ENCODE results near the gene DNASE1L2.
"Not testable (repeated sequence)": the region's sequence is repeated elsewhere in the genome, so short reads cannot be mapped to it uniquely, and the experiment has no call there.

The DNASE1L2 gene

DNA sequence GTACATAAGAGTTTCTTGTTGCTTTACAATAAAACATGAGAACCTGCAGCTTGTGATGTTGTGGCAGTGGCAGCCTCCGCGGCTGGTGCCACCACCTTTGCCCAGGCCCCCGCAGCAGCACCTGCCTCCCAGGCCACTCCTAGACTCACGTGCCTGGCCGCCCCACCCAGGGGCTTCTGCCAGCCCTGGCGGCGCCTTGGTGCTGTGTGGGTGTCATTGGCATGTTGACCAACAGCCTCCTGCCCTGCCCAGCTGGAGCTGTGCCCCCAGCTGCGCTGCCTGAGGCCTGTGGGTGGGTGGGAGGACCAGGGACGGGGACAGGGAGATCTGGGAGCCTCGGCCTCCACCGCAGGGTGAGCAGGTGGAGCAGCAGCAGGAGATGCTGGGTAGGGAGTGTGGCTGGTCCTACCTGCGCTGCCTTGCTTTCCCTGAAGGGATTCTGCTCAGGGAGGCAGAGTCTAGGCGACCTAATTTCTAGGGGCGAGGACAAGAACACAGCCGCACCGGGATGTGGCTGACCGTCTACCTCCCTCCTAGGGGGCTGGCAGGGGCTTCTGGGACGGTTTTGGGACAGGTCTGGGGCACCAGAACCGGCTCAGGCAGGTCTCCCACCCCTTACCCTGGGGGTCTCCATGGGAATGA, 428 bp upstream of the DNASE1L2 start:
- DNase-seq (ENCODE audit: insufficient read length, low spot score) (no peak), FAIRE-seq (no peak)

DNA sequence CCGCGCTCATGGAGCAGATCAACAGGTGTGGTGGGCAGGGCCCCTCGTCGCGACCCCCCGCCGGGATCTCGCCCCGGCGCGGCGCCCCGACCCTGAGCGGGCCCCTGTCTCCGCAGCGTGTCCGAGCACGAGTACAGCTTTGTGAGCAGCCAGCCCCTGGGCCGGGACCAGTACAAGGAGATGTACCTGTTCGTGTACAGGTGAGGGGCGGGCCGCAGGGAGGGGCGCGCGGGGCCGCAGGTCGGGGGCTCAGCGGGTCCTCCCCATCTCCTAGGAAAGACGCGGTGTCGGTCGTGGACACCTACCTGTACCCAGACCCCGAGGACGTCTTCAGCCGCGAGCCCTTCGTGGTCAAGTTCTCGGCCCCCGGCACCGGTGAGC, 848 bp downstream of the DNASE1L2 start:
- no peak for DNase-seq (ENCODE audit: insufficient read length, low spot score)

More for the DNA sequence above, 428 bp upstream of the DNASE1L2 start:
- TF ChIP-seq, protein P1, sequence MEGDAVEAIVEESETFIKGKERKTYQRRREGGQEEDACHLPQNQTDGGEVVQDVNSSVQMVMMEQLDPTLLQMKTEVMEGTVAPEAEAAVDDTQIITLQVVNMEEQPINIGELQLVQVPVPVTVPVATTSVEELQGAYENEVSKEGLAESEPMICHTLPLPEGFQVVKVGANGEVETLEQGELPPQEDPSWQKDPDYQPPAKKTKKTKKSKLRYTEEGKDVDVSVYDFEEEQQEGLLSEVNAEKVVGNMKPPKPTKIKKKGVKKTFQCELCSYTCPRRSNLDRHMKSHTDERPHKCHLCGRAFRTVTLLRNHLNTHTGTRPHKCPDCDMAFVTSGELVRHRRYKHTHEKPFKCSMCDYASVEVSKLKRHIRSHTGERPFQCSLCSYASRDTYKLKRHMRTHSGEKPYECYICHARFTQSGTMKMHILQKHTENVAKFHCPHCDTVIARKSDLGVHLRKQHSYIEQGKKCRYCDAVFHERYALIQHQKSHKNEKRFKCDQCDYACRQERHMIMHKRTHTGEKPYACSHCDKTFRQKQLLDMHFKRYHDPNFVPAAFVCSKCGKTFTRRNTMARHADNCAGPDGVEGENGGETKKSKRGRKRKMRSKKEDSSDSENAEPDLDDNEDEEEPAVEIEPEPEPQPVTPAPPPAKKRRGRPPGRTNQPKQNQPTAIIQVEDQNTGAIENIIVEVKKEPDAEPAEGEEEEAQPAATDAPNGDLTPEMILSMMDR (IDR thresholded peaks at IDR 0.05; ENCODE audit: insufficient read depth, missing control alignments) = no peak

DNA sequence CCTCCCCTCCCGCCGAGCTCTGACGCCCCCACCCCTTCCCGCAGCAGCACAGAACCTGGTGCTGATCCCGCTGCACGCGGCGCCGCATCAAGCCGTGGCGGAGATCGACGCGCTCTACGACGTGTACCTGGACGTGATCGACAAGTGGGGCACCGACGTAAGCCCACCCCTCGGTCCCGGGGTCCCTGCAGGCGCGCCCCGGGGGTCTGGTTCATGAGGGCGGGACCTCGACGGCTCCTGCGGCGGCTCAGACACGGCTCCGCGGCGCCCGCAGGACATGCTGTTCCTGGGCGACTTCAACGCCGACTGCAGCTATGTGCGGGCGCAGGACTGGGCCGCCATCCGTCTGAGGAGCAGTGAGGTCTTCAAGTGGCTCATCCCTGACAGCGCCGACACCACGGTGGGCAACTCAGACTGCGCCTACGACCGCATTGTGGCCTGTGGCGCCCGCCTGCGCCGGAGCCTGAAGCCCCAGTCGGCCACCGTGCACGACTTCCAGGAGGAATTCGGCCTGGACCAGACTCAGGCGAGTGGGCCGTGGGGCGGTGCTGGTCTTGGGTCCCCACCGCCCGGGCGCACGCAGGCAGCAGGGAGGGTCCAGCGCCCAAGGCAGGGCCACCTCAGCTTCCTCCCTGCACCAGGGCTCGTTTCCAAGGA, 1.4 kb downstream of the DNASE1L2 start:
- FAIRE-seq (no peak), DNase-seq (ENCODE audit: insufficient read length, low spot score) (no peak)
- TF ChIP-seq, protein P1 (IDR thresholded peaks at IDR 0.05; ENCODE audit: insufficient read depth, missing control alignments) = no peak

More for the DNA sequence above, 848 bp downstream of the DNASE1L2 start:
- no peak for FAIRE-seq
- TF ChIP-seq, protein P1 (IDR thresholded peaks at IDR 0.05; ENCODE audit: insufficient read depth, missing control alignments) = no peak

- TF ChIP-seq, protein P1 (IDR thresholded peaks at IDR 0.05; ENCODE audit: insufficient read depth, missing control alignments) = no peak
- no peak for FAIRE-seq
- DNase-seq (ENCODE audit: insufficient read length, low spot score) = no peak
These were observed 2.0 kb downstream of the DNASE1L2 start for GRCh38 chr16:2238150-2238837.

- FAIRE-seq (no peak), DNase-seq (ENCODE audit: insufficient read length, low spot score) (no peak)
- TF ChIP-seq, protein P1 (IDR thresholded peaks at IDR 0.05; ENCODE audit: insufficient read depth, missing control alignments) = no peak
These were observed 2.8 kb downstream of the DNASE1L2 start for GRCh38 chr16:2238838-2239675.

DNA sequence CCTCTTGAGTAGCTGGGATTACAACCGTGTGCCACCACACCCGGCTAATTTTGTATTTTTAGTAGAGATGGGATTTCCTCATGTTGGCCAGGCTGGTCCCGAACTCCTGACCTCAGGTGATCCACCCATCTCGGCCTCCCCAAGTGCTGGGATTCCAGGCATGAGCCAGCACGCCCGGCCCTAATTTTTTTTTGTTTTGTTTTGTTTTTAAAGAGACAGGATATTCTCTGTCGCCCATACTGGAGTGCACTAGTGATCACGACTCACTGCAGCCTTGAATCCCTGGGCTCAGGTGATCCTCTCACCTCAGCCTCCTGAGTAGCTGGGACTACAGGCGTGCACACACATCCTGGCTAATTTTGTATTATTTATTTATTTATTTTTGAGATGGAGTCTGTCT, 4.1 kb downstream of the DNASE1L2 start:
- not testable (repeated sequence) for FAIRE-seq; DNase-seq (ENCODE audit: insufficient read length, low spot score)

DNA sequence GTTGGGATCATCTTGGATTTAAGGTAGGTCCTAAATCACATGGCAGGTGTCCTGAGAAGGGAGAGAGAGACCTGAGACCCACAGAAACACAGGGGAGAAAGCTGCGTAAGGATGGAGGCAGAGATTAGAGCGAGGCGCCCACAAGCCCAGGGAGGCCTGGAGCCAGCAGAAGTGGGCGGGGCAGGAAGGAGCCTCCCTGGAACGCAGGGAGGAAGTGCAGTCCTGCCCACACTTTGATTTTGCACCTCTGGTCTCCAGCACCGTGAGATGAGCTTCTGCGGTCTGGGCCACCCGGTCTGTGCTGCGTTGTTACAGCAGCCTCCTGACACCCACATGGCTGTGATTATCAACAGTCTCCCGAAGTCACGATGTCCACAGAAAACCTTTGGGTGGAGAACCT, 6.4 kb downstream of the DNASE1L2 start:
- no peak for FAIRE-seq
- DNase-seq (ENCODE audit: insufficient read length, low spot score) = no peak
- TF ChIP-seq, protein P1 (IDR thresholded peaks at IDR 0.05; ENCODE audit: insufficient read depth, missing control alignments) = no peak
